Measurements from ENCODE around the gene MMP2. TPM values are rescaled to one million over a fixed set of nuclear protein-coding genes. Genes with fewer than 3 reads are reported as not detected.

Gene MMP2
- total RNA-seq, 1 experiment from 2014 or later = 61.3 TPM

DNA sequence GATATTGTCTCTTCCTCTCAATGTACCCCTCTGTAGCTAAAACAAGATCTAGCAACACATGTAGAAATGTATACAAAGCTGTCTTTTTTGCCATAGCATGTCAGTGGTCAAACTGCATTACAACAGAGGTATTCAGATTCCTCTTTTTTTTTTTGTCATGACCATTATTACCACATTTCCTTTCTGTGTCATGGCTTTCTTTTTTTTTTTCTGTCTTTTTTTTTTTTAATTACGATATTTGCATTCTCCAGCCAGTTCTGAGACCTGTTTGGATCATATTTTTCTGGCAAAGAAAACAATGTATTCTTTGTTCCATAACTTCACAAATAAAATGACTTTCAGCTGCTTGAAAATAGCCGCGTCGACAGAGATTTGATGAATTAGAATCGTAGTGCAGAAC lies 60.1 kb downstream of the MMP2 start (continued):
- TF ChIP-seq, protein P1, sequence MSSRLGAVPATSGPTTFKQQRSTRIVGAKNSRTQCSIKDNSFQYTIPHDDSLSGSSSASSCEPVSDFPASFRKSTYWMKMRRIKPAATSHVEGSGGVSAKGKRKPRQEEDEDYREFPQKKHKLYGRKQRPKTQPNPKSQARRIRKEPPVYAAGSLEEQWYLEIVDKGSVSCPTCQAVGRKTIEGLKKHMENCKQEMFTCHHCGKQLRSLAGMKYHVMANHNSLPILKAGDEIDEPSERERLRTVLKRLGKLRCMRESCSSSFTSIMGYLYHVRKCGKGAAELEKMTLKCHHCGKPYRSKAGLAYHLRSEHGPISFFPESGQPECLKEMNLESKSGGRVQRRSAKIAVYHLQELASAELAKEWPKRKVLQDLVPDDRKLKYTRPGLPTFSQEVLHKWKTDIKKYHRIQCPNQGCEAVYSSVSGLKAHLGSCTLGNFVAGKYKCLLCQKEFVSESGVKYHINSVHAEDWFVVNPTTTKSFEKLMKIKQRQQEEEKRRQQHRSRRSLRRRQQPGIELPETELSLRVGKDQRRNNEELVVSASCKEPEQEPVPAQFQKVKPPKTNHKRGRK (CRISPR knock-in tag; IDR thresholded peaks at IDR 0.05; ENCODE audit: borderline replicate concordance) = no peak
- no peak for TF ChIP-seq ERG (CRISPR knock-in tag; IDR thresholded peaks at IDR 0.05)
- no peak for TF ChIP-seq NR1H2 (CRISPR knock-in tag; IDR thresholded peaks at IDR 0.05)
- no peak for TF ChIP-seq ETV6 (CRISPR knock-in tag; IDR thresholded peaks at IDR 0.05)
- TF ChIP-seq ELF4 (CRISPR knock-in tag; IDR thresholded peaks at IDR 0.05; ENCODE audit: low read depth) = no peak
- TF ChIP-seq MAX (CRISPR knock-in tag; IDR thresholded peaks at IDR 0.05) = no peak

DNA sequence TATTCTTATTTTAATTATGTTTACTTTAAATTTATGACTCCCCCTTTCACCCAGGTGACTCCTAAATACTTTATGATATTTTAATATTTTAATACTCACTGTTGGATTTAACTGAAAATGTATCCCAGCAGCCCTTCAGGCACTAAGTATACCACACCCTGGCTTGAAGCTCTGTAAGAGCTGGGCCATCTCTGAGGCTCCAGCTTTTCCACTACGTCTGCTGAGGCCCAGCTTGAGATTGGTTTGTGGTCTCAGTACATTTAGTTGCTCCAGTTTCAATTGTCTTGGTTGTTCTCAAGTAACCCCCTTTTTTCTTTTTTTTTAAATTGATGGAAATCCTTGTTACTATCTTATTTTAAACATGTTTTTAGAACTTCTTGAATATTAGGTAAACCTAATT lies 60.5 kb downstream of the MMP2 start:
- no peak overlapping the region for H3K4me3 Mint-ChIP-seq
- no peak for ATAC-seq
- DNase-seq (ENCODE audit: low spot score) = no peak
- no peaks in the 10 kb centered on the region for H3K36me3 Mint-ChIP-seq
- no peaks in the 10 kb centered on the region for H3K9me3 Mint-ChIP-seq
- H3K4me1 Mint-ChIP-seq = 0 out of 2 replicates have a peak, but pooled peaks cover 4% of the 10 kb centered on the region
- POLR2A ChIA-PET = no interaction called here
- H3K27ac Mint-ChIP-seq = no peak overlapping the region
- CTCF ChIA-PET = interaction anchor here (1.8 kb wide), 1 partner anchor 74 kb away, joined by 19 read pairs; no protein-coding TSS in a partner anchor
- TF ChIP-seq, protein P2, sequence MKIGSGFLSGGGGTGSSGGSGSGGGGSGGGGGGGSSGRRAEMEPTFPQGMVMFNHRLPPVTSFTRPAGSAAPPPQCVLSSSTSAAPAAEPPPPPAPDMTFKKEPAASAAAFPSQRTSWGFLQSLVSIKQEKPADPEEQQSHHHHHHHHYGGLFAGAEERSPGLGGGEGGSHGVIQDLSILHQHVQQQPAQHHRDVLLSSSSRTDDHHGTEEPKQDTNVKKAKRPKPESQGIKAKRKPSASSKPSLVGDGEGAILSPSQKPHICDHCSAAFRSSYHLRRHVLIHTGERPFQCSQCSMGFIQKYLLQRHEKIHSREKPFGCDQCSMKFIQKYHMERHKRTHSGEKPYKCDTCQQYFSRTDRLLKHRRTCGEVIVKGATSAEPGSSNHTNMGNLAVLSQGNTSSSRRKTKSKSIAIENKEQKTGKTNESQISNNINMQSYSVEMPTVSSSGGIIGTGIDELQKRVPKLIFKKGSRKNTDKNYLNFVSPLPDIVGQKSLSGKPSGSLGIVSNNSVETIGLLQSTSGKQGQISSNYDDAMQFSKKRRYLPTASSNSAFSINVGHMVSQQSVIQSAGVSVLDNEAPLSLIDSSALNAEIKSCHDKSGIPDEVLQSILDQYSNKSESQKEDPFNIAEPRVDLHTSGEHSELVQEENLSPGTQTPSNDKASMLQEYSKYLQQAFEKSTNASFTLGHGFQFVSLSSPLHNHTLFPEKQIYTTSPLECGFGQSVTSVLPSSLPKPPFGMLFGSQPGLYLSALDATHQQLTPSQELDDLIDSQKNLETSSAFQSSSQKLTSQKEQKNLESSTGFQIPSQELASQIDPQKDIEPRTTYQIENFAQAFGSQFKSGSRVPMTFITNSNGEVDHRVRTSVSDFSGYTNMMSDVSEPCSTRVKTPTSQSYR (CRISPR knock-in tag; IDR thresholded peaks at IDR 0.05) = no peak
- TF ChIP-seq ZNF121 (CRISPR knock-in tag; IDR thresholded peaks at IDR 0.05) (no peak), ZNF396 (CRISPR knock-in tag; IDR thresholded peaks at IDR 0.05; ENCODE audit: borderline replicate concordance) (no peak), ETV6 (CRISPR knock-in tag; IDR thresholded peaks at IDR 0.05) (no peak), ZNF263 (CRISPR knock-in tag; IDR thresholded peaks at IDR 0.05; ENCODE audit: low read depth) (no peak)
- H3K27me3 Mint-ChIP-seq (ENCODE audit: low read depth) = no peaks in the 10 kb centered on the region

GRCh38 chr16:55540221-55540620 lies 61.2 kb downstream of the MMP2 start:
- no peak for DNase-seq (ENCODE audit: low spot score)
- POLR2A ChIA-PET = no interaction called here
- Mint-ChIP-seq H3K4me3 (no peak overlapping the region), H3K4me1 (0 out of 2 replicates have a peak, but pooled peaks cover 4% of the 10 kb centered on the region), H3K27me3 (ENCODE audit: low read depth) (no peaks in the 10 kb centered on the region), H3K36me3 (no peaks in the 10 kb centered on the region), H3K9me3 (no peaks in the 10 kb centered on the region), H3K27ac (no peak overlapping the region)
- ATAC-seq = no peak
- TF ChIP-seq, protein P3, sequence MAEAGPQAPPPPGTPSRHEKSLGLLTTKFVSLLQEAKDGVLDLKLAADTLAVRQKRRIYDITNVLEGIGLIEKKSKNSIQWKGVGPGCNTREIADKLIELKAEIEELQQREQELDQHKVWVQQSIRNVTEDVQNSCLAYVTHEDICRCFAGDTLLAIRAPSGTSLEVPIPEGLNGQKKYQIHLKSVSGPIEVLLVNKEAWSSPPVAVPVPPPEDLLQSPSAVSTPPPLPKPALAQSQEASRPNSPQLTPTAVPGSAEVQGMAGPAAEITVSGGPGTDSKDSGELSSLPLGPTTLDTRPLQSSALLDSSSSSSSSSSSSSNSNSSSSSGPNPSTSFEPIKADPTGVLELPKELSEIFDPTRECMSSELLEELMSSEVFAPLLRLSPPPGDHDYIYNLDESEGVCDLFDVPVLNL (CRISPR knock-in tag; IDR thresholded peaks at IDR 0.05; ENCODE audit: borderline replicate concordance, low read depth) = no peak
- TF ChIP-seq ZNF232 (CRISPR knock-in tag; IDR thresholded peaks at IDR 0.05) (no peak), SOX15 (CRISPR knock-in tag; IDR thresholded peaks at IDR 0.05) (no peak), FOXJ3 (CRISPR knock-in tag; IDR thresholded peaks at IDR 0.05; ENCODE audit: borderline replicate concordance) (no peak), AR (CRISPR knock-in tag; IDR thresholded peaks at IDR 0.05) (no peak), TP53 (CRISPR knock-in tag; IDR thresholded peaks at IDR 0.05) (no peak), ESRRA (CRISPR knock-in tag; IDR thresholded peaks at IDR 0.05; ENCODE audit: borderline replicate concordance) (no peak), NR2C2 (CRISPR knock-in tag; IDR thresholded peaks at IDR 0.05) (no peak), TEAD1 (CRISPR knock-in tag; IDR thresholded peaks at IDR 0.05) (no peak), RELA (CRISPR knock-in tag; IDR thresholded peaks at IDR 0.05; ENCODE audit: borderline replicate concordance) (no peak)
- CTCF ChIA-PET = interaction anchor here (1.8 kb wide), 1 partner anchor 75 kb away, joined by 19 read pairs; no protein-coding TSS in a partner anchor

Measured in WTC11 (cell line).